ENCODE results near the gene ARHGAP25. TPM values are rescaled to one million over a fixed set of nuclear protein-coding genes. Genes with fewer than 3 reads are reported as not detected.

The ARHGAP25 gene
- total RNA-seq, 2 experiments from 2014 or later, result 18.6 to 43.8 TPM

GRCh38 chr2:68751397-68752339, 17.1 kb downstream of the ARHGAP25 start:
- POLR2A ChIA-PET, result interaction anchor here (0.7 to 3.2 kb wide), 14 partner anchors 9 to 158 kb away, joined by 3 to 18 read pairs (median 4); partner anchors contain the start of gene ARHGAP25

GRCh38 chr2:68753318-68753717, 18.7 kb downstream of the ARHGAP25 start:
- Histone ChIP-seq H3K36me3 (ENCODE audit: insufficient read depth, low read length) (peaks cover 45% of the 10 kb centered on the region), H3K27ac (ENCODE audit: low read depth, low read length, poor library complexity, severe bottlenecking) (no peak overlapping the region), H4K20me1 (ENCODE audit: insufficient read depth, low read length) (no peaks in the 10 kb centered on the region), H3K9me2 (ENCODE audit: insufficient read depth, low read length) (no peaks in the 10 kb centered on the region), H3K4me2 (ENCODE audit: low read length) (no peak overlapping the region), H3K9me3 (ENCODE audit: low read length) (peaks cover 24% of the 10 kb centered on the region; the same call in 1 of the 2 replicates), H3K79me2 (ENCODE audit: insufficient read depth, low read depth, low read length) (peaks cover 27% of the 10 kb centered on the region; the same call in 1 of the 2 replicates), H2AFZ (ENCODE audit: low read length) (no peak overlapping the region), H3K4me3 (ENCODE audit: low read depth, low read length, poor library complexity, severe bottlenecking) (no peak overlapping the region), H3K4me1 (ENCODE audit: insufficient read depth, low read length, poor library complexity, severe bottlenecking) (peaks cover 28% of the 10 kb centered on the region)
- POLR2A ChIA-PET, result interaction anchor here (0.8 to 3.2 kb wide), 7 partner anchors 9 to 154 kb away, joined by 3 to 18 read pairs (median 7); no protein-coding TSS in a partner anchor
- BruUV-seq (replicated peaks), result no TSS peak
- TF ChIP-seq CTCF (conservative IDR thresholded peaks at IDR 0.05; ENCODE audit: low read length) (no peak), EZH2phosphoT487 (IDR thresholded peaks at IDR 0.05; ENCODE audit: borderline replicate concordance, low read depth, low read length) (no peak)
- CTCF ChIA-PET (ENCODE audit: unreplicated experiment), result interaction anchor here (0.7 to 1.5 kb wide), 2 partner anchors 83 to 155 kb away, joined by 3 read pairs; no protein-coding TSS in a partner anchor
- DNase-seq (ENCODE audit: low spot score), result no peak
- intact Hi-C loops (cut with micrococcal nuclease; ENCODE audit: unreplicated experiment), result no loop called here

More at GRCh38 chr2:68751397-68752339, 17.1 kb downstream of the ARHGAP25 start:
- Histone ChIP-seq H3K9me2 (ENCODE audit: insufficient read depth, low read length) (no peaks in the 10 kb centered on the region), H3K4me3 (ENCODE audit: low read depth, low read length, poor library complexity, severe bottlenecking) (no peak overlapping the region), H2AFZ (ENCODE audit: low read length) (peak overlapping the region; percentile 62; the same call in 1 of the 2 replicates), H3K9me3 (ENCODE audit: low read length) (peaks cover 10% of the 10 kb centered on the region; the same call in 1 of the 2 replicates), H3K4me2 (ENCODE audit: low read length) (peak overlapping the region; percentile 53), H3K79me2 (ENCODE audit: insufficient read depth, low read depth, low read length) (peaks cover 27% of the 10 kb centered on the region; the same call in 1 of the 2 replicates), H4K20me1 (ENCODE audit: insufficient read depth, low read length) (no peaks in the 10 kb centered on the region), H3K36me3 (ENCODE audit: insufficient read depth, low read length) (peaks cover 30% of the 10 kb centered on the region), H3K4me1 (ENCODE audit: insufficient read depth, low read length, poor library complexity, severe bottlenecking) (peaks cover 43% of the 10 kb centered on the region), H3K27ac (ENCODE audit: low read depth, low read length, poor library complexity, severe bottlenecking) (peak overlapping the region; percentile 3)
- DNase-seq (ENCODE audit: low spot score), result peak; percentile 93
- CTCF ChIA-PET (ENCODE audit: unreplicated experiment), result interaction anchor here (0.6 to 2.0 kb wide), 9 partner anchors 10 to 156 kb away, joined by 3 to 9 read pairs (median 5); no protein-coding TSS in a partner anchor
- no TSS peak for BruUV-seq (replicated peaks)
- TF ChIP-seq EZH2phosphoT487 (IDR thresholded peaks at IDR 0.05; ENCODE audit: borderline replicate concordance, low read depth, low read length) (no peak), CTCF (conservative IDR thresholded peaks at IDR 0.05; ENCODE audit: low read length) (peak; percentile 98)
- intact Hi-C loops (cut with micrococcal nuclease; ENCODE audit: unreplicated experiment), result loop anchor here (1.0 to 2.0 kb wide), 4 partner anchors 15 to 157 kb away; no protein-coding TSS in a partner anchor
